Pancreas (tissue), 10 donors: Measurements from ENCODE around the gene HBEGF. TPM values are rescaled to one million over a fixed set of nuclear protein-coding genes. Genes with fewer than 3 reads are reported as not detected.
A peak's percentile ranks its signal among the peaks of the same experiment; 100 is the strongest.

Experiments used
- ATAC-seq, 4 donors: fragments of 200-7000 bp; cut with Tn5 transposase; one replicate each; pipeline versions ENCODE4 v1.8.0 to v1.9.1; 2020; ENCODE audit warnings: mild to moderate bottlenecking in 4 of 4, moderate library complexity in 4 of 4
- DNase-seq, 6 donors: peaks; one replicate each; pipeline ENCODE4 v3.0.0-alpha.2; 2020
- FAIRE-seq: peaks from 2 replicates; lab custom pipeline; 2012; peaks lifted over from hg19 to GRCh38; lab: Jason Lieb, UNC
- H3K27ac ChIP-seq, 4 donors: fragments of 200-600 bp; sonication (generic); 1 replicate in 3 of 4; 2 replicates in 1 of 4; pipeline versions ENCODE4 v1.5.0 to v1.8.0; 2020
- H3K27me3 ChIP-seq, 4 donors: fragments of 200-600 bp; one replicate each; pipeline ENCODE4 v1.8.0; 2021
- H3K36me3 ChIP-seq, 3 donors: fragments of 200-600 bp; sonication (generic) in 1 of 3; one replicate each; pipeline versions ENCODE4 v1.5.0 to v1.8.0; 2020 to 2021
- H3K4me1 ChIP-seq, 3 donors: fragments of 200-600 bp; one replicate each; pipeline ENCODE4 v1.8.0; 2021
- H3K4me3 ChIP-seq, 4 donors: fragments of 200-600 bp; sonication (generic) in 2 of 4; one replicate each; pipeline versions ENCODE4 v1.5.0 to v1.8.0; 2020 to 2021
- H3K9me3 ChIP-seq, 4 donors: fragments of 200-600 bp; one replicate each; pipeline ENCODE4 v1.8.0; 2021
- WGBS, 2 donors: extraction: QIAGEN DNeasy Blood & Tissue Kit; methylation state at CpG; one replicate each; pipeline ENCODE4 v1.1.7; 2013; 5-methylcytosine and 5-hydroxymethylcytosine counted together
- intact Hi-C, 3 donors: fragments of 100-400 bp; cut with DNase I; formaldehyde crosslinking; loops; one replicate each; pipeline versions ENCODE4 v1.11.1 to v1.14.2; 2022
- polyA plus RNA-seq, 2 donors: library from polyadenylated mRNA; stranded (reverse); fragments of 200-250 nt; gene quantifications; one replicate each; pipeline ENCODE4 v1.2.3, GENCODE V29; 2013
- total RNA-seq, 6 donors: library from RNA; stranded (reverse); fragmentation: NEBNext Ultra II Directional in 4 of 6; extraction: Animal tissue kit (Norgen Biotek cat#: 25700) in 4 of 6; gene quantifications; one replicate each; pipeline versions ENCODE4 v1.2.1 to v1.2.4, GENCODE V29; 2021 to 2023
- TF ChIP-seq, protein P1 (sequence below), 4 donors: fragments of 200-600 bp; sonication (generic) in 3 of 4; IDR thresholded peaks; one replicate each; pipeline versions ENCODE4 v1.5.0 to v1.8.0; 2021; ENCODE audit warnings: antibody characterized with exemption in 4 of 4
- donor health status: healthy with polysubstance abuse.
- donor health status: DM: no; HTN: no; CAD: no; lungs with moderate emphysema.
- donor health status: DM: no; HTN: no; CAD: no.
- donor health status: control.
- donor health status: control.
- donor health status: Bipolar disorder and iron deficiency.
- donor health status: DM: yes; HTN: yes; CAD: no.
- donor health status: DM: no; HTN: no; CAD: no.
- donor health status: DM: no; HTN: no; CAD: no.
- donor health status: DM: yes; HTN: yes; CAD: no.

HBEGF gene
- total and polyA plus RNA-seq, 8 donors: 0.97 to 5.0 (median 2.0) TPM

DNA sequence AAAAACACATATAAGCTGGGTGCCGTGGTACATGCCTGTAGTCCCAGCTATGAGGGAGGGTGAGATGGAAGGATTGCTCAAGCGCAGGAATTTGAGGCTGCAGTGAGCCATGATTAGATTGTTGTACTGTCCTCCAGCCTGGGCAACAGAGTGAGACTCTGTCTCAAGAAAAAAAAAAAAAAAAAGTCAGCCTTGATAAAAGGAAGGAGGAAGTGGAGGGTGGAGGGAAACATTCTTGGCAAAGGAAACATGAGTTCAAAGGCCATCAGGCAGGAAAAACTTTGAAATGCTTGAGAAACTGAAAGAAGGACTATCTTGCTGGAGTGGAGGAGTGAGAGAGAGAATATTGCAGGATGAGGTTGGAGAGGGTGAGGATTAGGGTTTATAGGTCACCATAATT, 36.9 kb upstream of the HBEGF start:
- WGBS, 2 donors: 81 to 92% methylated on average over 2 of the region's 2 CpGs
- Histone ChIP-seq H3K9me3 (no peaks in the 10 kb centered on the region), H3K27ac (no peak overlapping the region), H3K36me3 (no peaks in the 10 kb centered on the region), H3K4me3 (no peak overlapping the region), H3K27me3 (no peaks in the 10 kb centered on the region), H3K4me1 (no peaks in the 10 kb centered on the region)
- TF ChIP-seq, protein P1, sequence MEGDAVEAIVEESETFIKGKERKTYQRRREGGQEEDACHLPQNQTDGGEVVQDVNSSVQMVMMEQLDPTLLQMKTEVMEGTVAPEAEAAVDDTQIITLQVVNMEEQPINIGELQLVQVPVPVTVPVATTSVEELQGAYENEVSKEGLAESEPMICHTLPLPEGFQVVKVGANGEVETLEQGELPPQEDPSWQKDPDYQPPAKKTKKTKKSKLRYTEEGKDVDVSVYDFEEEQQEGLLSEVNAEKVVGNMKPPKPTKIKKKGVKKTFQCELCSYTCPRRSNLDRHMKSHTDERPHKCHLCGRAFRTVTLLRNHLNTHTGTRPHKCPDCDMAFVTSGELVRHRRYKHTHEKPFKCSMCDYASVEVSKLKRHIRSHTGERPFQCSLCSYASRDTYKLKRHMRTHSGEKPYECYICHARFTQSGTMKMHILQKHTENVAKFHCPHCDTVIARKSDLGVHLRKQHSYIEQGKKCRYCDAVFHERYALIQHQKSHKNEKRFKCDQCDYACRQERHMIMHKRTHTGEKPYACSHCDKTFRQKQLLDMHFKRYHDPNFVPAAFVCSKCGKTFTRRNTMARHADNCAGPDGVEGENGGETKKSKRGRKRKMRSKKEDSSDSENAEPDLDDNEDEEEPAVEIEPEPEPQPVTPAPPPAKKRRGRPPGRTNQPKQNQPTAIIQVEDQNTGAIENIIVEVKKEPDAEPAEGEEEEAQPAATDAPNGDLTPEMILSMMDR (IDR thresholded peaks at IDR 0.05): no peak
- ATAC-seq (no peak), FAIRE-seq (no peak), DNase-seq (no peak)
- intact Hi-C loops: no loop called here

DNA sequence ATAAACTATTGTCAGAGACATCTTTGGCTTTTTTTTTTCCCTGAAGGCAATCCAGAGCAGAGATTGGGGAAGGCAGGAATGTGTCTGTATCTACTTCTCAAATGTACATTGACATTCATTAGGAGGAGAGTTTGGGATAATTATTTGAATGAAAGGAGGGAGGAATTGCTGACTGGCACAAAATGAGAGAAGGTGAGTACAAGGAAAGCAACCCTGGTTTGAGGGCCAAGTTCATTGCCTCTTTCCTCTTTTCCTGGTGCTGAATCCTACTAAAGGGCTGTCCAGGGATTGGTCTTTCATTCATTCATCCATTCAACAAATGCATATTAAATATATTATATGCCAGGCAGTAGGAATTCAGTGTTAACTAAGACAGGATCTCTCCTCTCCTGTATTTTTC, 36.5 kb upstream of the HBEGF start:
- no peak for FAIRE-seq
- intact Hi-C loops: no loop called here
- no peak for DNase-seq
- TF ChIP-seq, protein P1 (IDR thresholded peaks at IDR 0.05): no peak
- no peaks in the 10 kb centered on the region for H3K9me3 ChIP-seq
- H3K4me3 ChIP-seq: no peak overlapping the region
- no peak for ATAC-seq
- H3K27ac ChIP-seq: no peak overlapping the region
- no peaks in the 10 kb centered on the region for H3K36me3 ChIP-seq
- no peaks in the 10 kb centered on the region for H3K4me1 ChIP-seq
- no peaks in the 10 kb centered on the region for H3K27me3 ChIP-seq

DNA sequence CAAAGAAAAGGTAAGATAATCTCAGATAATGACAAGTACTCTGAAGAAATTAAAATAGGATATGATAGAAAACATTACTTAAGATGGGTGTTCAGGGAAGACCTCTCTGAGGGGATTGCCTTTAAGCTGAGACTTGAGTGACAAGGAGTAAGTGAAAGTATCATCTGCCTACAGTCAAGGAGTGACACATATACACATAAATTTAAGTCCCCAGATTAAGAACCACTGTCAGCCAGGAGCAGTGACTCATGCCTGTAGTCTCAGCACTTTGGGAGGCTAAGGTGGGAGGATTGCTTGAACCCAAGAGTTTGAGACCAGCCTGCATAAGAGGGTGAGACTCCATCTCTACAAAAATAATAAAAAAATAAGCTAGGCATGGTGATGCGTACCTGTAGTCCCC, 35.6 kb upstream of the HBEGF start:
- no peak for FAIRE-seq
- no peaks in the 10 kb centered on the region for H3K36me3 ChIP-seq
- no peak overlapping the region for H3K4me3 ChIP-seq
- H3K27me3 ChIP-seq: no peaks in the 10 kb centered on the region
- no peaks in the 10 kb centered on the region for H3K4me1 ChIP-seq
- no peak for DNase-seq
- intact Hi-C loops: no loop called here
- no peak overlapping the region for H3K27ac ChIP-seq
- WGBS, 2 donors: 80 to 88% methylated on average over 1 of the region's 1 CpG
- TF ChIP-seq, protein P1 (IDR thresholded peaks at IDR 0.05): no peak
- no peak for ATAC-seq
- no peaks in the 10 kb centered on the region for H3K9me3 ChIP-seq

DNA sequence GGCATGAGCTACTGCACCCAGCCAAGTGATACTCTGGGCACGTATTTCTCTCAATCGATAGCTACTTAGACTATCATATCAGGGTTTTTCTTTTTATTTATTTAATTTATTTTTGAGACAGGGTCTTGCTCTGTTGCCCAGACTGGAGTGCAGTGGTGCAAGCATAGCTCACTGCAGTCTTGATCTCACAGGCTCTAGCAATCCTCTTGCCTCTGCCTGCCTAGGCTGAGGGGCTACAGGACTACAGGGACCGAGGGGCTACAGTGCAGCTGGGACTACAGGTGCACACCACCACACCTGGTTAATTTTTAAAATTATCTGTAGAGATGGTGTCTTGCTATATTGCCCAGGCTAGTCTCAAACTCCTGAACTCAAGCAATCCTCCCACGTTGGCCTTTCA, 34.9 kb upstream of the HBEGF start:
- intact Hi-C loops: no loop called here
- no peaks in the 10 kb centered on the region for H3K36me3 ChIP-seq
- no peak overlapping the region for H3K27ac ChIP-seq
- DNase-seq: no peak
- WGBS, 2 donors: 63 to 86% methylated on average over 4 of the region's 4 CpGs
- H3K4me1 ChIP-seq: no peaks in the 10 kb centered on the region
- H3K27me3 ChIP-seq: no peaks in the 10 kb centered on the region
- FAIRE-seq: no peak
- no peak for ATAC-seq
- TF ChIP-seq, protein P1 (IDR thresholded peaks at IDR 0.05): no peak
- no peaks in the 10 kb centered on the region for H3K9me3 ChIP-seq
- no peak overlapping the region for H3K4me3 ChIP-seq

GRCh38 chr5:140372971-140373487, 26.6 kb upstream of the HBEGF start:
- DNase-seq (peak; percentile 59 to 74 (median 68)), ATAC-seq (peak; percentile 84 to 98 (median 95)), FAIRE-seq (no peak)
- H3K4me3 ChIP-seq: no peak overlapping the region
- H3K27me3 ChIP-seq: no peaks in the 10 kb centered on the region
- 3 to 13% methylated on average over 2 of the region's 2 CpGs for WGBS, 2 donors
- no peak overlapping the region for H3K27ac ChIP-seq
- H3K4me1 ChIP-seq: no peaks in the 10 kb centered on the region
- intact Hi-C loops: loop anchor here in 1 of 3 donors (10.0 kb wide), 1 partner anchor 342 kb away; no protein-coding TSS in a partner anchor
- no peaks in the 10 kb centered on the region for H3K9me3 ChIP-seq
- TF ChIP-seq, protein P1 (IDR thresholded peaks at IDR 0.05): peak; percentile 52 to 74 (median 70)
- H3K36me3 ChIP-seq: no peaks in the 10 kb centered on the region
